ENCODE results near the gene GRXCR2.
"Not testable (repeated sequence)": the region's sequence is repeated elsewhere in the genome, so short reads cannot be mapped to it uniquely, and the experiment has no call there.

GRXCR2 gene

DNA sequence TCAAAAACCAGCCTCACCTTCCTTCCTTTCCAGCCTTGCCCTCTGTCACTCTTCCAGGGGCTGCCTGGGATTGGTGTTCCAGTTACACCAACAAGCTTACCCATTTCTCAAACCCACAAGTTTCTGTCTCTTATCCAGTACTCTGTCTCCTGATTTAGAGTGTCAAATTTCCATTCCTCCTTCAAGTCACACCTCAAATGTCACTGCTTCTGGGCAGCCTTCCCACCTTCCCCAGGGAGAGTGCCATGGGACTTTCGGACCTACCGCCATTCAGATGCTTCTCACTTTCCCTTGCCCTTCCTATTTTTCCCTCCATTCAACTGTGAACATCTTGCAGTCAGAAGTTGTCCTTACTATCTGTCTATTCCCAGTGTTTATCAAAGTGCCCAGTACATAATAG, 2.0 kb upstream of the GRXCR2 start:
- DNase-seq = no peak

GRCh38 chr5:145872486-145872885, 328 bp downstream of the GRXCR2 start:
- DNase-seq = no peak

- DNase-seq = no peak
These were observed 3.1 kb downstream of the GRXCR2 start for GRCh38 chr5:145869753-145870152.

- no peak for DNase-seq
These were observed 5.0 kb downstream of the GRXCR2 start for GRCh38 chr5:145867806-145868205.

GRCh38 chr5:145864432-145864831, 8.4 kb downstream of the GRXCR2 start:
- not testable (repeated sequence) for DNase-seq

DNA sequence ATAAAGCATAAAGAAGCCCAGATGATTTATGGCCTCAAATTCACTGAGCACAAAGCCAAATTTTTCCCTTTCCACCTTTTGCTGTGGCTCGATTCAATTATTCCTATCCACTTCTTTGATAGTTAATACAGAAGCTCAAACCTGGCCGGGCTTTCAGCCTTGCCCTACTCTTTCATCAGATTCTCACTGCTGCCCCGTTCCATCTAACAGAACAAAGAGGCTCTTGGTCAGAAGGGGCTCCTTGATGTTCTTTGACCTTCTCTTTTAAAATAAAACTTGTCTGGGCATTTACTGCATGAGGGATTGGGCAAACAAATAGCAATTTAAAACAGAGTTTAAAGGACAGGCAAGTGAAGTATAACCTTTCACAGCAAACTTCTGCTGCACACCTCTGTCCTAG, 9.8 kb downstream of the GRXCR2 start:
- DNase-seq = no peak

DNA sequence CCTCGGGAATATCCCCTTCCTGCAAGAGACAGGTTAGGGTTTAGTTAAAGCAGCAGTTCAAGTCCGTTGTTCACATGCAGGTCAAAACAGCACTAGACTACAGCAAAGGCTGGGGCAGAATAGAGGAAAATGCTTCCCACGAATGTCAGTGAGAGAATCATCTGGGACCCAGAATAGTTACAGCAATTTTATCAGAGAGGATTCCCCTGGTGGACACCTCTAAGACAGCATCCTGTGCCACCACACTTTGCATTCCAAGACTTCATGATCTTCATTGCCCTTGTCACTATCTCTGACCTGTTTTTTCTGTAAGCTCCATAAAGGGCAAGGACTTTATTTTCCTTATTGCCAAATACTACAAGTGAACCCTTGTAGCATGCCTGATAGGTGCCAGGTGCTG, 12.9 kb downstream of the GRXCR2 start:
- DNase-seq = no peak

- no peak for DNase-seq
These were observed 13.4 kb downstream of the GRXCR2 start for GRCh38 chr5:145859453-145859852.

DNA sequence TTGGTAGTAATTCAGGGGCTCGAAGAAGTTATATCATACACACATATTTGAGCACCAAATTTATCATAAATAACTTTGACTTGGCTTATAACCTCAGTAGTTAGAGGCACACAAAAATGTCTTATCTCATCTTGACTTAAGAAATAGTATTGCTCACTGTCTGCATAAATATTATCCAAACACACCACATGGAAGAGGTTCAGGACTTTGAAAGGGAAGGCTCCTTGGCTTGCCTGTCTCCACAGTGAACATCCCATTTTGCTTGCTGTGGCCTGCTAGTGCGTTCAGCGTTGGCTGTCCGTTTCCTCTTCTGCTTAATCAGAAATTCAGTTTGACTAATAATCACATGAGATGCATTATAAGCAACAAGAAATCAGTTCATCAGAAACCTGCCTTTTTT, 13.9 kb downstream of the GRXCR2 start:
- DNase-seq = no peak

DNA sequence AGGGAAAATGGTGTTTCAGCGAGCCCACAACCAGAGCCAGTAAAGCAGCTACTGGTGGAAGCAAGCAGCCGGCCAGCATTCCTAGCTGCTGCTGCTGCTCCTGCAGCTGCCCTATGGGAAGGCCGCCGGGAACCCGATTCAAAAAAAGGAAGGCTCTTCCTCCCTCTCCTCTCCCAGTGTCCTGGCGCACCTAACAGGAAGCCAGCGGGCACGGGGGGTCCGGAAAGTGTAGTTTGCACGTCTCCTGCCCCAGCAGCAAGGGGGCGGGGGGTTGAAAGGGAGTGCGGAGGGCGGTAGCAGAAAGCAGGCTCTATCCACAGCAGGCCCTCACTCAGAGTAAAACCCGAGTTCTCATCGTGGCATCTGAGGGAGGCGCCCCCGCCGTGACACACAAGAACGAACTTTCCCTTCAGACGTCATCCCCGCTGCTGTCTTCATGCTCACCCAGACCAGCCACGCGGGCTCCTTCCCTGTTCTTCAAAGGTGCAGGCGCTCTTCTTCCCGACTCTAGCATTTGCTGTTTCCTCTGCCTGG, 16.5 kb downstream of the GRXCR2 start:
- no peak for DNase-seq

GRCh38 chr5:145855763-145856267, 17.0 kb downstream of the GRXCR2 start:
- DNase-seq = no peak

- no peak for DNase-seq
These were observed 18.1 kb downstream of the GRXCR2 start for GRCh38 chr5:145854651-145855258.

DNA sequence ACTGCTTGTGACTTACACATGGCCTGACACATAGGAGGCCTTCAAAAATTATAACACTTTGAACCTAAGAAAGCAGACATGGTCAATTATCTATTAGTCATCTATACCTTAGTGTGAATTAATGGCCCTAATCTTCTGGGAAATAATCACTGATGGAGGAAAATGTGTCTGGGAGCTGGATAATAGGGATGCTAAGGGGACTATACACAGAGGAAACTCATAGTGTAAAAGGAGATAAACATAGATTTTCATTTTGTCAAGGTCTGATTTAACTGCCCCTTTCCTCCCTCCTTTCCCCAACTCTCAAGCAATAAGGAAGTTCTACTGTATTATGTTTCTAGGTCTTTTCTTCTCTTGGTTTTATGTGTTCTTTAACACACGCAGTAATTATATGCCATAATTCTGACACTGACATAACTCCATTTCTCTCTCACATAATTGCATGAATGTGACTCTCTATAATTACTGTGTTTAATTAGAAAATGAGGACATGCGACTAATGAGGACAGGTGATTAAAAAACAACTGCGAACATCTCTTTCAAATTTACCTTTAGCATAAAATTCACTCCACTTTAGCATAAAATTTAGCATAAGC, 18.9 kb downstream of the GRXCR2 start:
- DNase-seq = no peak

GRCh38 chr5:145852990-145853389, 19.8 kb downstream of the GRXCR2 start:
- no peak for DNase-seq

DNA sequence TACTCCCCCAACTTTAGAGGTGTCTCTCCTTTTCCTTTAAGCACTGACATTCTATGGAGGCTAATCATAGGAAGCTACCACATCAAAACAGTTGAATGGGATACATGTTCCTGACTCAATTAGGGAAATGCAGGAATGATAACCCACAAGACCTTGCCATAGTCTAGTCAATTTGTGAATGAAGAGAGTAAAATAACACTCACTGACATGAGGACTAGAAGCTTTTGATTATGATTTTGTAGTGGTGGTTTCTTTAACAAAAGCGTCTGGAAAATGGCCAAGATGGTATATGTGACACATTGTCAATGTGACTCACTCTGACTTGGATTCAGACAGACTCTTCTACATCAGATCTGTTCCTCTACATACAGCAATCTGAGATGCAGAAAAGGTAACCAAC, 24.0 kb downstream of the GRXCR2 start:
- DNase-seq = no peak

DNA sequence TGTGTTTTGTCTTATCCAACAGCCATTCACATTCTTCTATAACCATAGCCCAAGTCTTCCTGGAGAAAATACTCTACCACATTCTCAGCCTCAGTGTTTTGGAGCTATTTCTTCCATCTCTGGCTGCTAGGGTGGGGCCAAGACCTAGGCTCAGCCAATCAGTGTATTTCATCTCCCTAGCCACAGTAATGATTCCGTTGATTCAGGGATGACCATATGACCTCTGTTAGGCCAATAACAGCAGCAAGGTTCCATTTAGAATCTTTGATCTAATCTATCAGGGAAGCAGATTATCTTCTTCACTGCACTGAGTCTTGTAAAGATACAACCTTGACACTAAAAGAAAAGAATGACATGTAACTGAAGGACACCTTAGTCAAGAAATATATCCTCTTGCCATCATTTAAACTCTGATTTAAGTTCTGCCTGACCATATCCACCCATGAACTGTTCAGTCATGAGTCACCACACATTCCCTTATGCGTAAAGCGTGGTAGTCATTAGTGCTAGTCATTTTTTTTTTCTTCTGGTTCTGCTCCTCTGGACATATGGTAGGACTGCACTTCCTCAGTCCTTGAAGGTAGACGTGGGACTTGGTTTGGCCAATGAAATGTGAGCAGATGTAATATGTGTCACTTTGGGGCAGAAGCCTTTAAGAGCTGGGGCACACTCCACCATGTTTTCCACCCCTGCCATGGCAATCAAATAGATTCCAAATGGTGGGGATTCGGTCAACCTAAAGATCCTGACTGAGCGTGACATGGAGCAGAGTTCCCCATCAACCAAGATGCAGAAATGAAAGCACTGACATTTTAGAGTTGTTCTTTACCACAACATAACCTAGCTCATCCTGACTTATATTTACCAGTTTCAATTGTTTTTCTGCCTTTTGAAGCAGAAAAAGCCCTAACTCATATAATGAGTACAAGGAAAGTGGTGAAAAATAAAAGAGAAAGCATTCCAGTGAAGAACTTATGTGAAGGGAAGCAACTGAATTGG, 25.0 kb downstream of the GRXCR2 start:
- no peak for DNase-seq

DNA sequence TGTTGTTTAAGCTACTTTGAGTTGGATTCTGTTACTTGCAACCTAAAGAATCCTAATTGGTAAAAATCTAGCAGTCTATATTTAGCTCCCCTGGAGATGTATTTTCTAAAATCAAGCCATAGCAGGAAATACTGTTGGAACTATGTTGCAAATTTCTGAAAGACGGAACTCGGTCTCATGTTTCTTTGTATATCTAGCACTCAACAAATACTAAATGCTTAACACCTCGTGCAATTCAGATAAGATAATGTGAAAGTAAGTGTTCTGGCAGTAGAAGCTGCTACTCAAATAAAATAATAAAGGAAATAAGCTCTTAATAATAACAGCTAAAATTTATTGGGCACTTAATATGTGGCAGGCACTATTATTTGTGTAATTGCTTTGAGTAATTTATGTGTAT, 26.7 kb downstream of the GRXCR2 start:
- DNase-seq = no peak

GRCh38 chr5:145841299-145841698, 31.5 kb downstream of the GRXCR2 start:
- no peak for DNase-seq

GRCh38 chr5:145840458-145841132, 32.2 kb downstream of the GRXCR2 start:
- DNase-seq = no peak

GRCh38 chr5:145838276-145838675, 34.5 kb downstream of the GRXCR2 start:
- no peak for DNase-seq

GRCh38 chr5:145836241-145836640, 36.6 kb downstream of the GRXCR2 start:
- not testable (repeated sequence) for DNase-seq

- no peak for DNase-seq
These were observed 37.0 kb downstream of the GRXCR2 start for GRCh38 chr5:145835848-145836239.
